ENCODE results near the gene PRM3. TPM values are rescaled to one million over a fixed set of nuclear protein-coding genes. Genes with fewer than 3 reads are reported as not detected.

Gene PRM3
- polyA plus RNA-seq, 2 of the 4 experiments (the other 2 are of a cell fraction) = not detected

DNA sequence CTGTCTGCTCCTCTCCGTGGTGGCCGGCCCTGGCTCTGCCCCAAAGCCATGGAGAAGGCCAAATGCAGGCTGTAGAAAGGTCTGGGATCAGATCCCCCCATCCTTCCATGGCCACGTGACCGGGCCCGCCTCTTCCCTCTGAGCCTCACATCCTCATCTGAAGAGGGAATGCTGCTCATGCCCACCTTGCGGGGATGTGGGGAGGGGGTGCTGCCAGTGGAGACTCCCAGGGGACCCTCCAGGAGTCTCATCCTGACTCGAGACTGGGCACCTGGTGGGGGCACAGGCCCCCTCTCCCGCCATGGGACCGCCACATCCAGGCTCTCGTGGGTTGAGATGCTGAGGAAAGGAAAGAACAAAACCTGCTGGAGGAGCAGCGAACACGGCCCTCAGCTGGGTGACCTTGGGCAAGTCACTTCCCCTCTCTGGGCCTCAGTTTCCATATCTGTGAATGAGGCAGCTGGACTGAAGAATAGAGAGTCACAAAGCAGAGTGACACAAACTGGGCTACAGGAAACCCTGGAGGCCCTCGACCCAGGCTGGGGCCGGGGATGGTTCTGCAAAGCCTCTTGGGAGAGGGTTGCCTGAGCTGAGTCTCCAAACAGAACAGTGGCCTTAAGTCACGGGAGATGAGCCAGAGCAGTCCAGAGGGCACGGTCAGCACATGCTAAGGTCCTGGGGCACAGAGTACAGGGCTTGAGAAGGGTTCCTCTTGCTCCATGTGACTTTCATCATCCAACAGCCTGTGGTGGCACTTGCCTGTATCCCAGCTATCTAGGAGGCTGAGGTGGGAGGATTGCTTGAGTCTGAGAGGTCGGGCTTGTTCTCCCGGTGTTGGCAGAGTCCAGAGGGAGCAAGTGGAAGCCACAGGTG is 47.5 kb downstream of the PRM3 start:
- H3K4me1 ChIP-seq = no peaks in the 10 kb centered on the region
- ChIA-PET POLR2A (no interaction called here), CTCF (no interaction called here)
- TF ChIP-seq FOSB (CRISPR knock-in tag; IDR thresholded peaks at IDR 0.05) = no peak
- TF ChIP-seq ZSCAN20 (CRISPR knock-in tag; IDR thresholded peaks at IDR 0.05) = no peak
- TF ChIP-seq HOXA7 (CRISPR knock-in tag; IDR thresholded peaks at IDR 0.05) = no peak
- TF ChIP-seq ZC3H11A (IDR thresholded peaks at IDR 0.05) = no peak
- TF ChIP-seq TP53 (CRISPR knock-in tag; IDR thresholded peaks at IDR 0.05) = no peak
- TF ChIP-seq BHLHE40 (IDR thresholded peaks at IDR 0.05; ENCODE audit: low read depth, low read length) = no peak
- no peak for TF ChIP-seq EP300 (IDR thresholded peaks at IDR 0.05)
- no peak for TF ChIP-seq RCOR1 (IDR thresholded peaks at IDR 0.05; ENCODE audit: low read depth, low read length)
- TF ChIP-seq NR3C1 (IDR thresholded peaks at IDR 0.05) = no peak
- TF ChIP-seq SREBF2 (IDR thresholded peaks at IDR 0.05) = no peak
- TF ChIP-seq, protein P1, sequence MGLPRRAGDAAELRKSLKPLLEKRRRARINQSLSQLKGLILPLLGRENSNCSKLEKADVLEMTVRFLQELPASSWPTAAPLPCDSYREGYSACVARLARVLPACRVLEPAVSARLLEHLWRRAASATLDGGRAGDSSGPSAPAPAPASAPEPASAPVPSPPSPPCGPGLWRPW (IDR thresholded peaks at IDR 0.05) = no peak
- no peak for TF ChIP-seq TFCP2L1 (CRISPR knock-in tag; IDR thresholded peaks at IDR 0.05)
- no peak for TF ChIP-seq HOXB13 (CRISPR knock-in tag; IDR thresholded peaks at IDR 0.05; ENCODE audit: low read depth)
- TF ChIP-seq KDM1A (IDR thresholded peaks at IDR 0.05; ENCODE audit: low read depth) = no peak
- TF ChIP-seq, protein P2, sequence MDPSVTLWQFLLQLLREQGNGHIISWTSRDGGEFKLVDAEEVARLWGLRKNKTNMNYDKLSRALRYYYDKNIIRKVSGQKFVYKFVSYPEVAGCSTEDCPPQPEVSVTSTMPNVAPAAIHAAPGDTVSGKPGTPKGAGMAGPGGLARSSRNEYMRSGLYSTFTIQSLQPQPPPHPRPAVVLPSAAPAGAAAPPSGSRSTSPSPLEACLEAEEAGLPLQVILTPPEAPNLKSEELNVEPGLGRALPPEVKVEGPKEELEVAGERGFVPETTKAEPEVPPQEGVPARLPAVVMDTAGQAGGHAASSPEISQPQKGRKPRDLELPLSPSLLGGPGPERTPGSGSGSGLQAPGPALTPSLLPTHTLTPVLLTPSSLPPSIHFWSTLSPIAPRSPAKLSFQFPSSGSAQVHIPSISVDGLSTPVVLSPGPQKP (IDR thresholded peaks at IDR 0.05; ENCODE audit: low read depth, low read length) = no peak
- TF ChIP-seq MAZ (IDR thresholded peaks at IDR 0.05; ENCODE audit: borderline replicate concordance, low read depth, low read length) = no peak
- TF ChIP-seq, protein P3, sequence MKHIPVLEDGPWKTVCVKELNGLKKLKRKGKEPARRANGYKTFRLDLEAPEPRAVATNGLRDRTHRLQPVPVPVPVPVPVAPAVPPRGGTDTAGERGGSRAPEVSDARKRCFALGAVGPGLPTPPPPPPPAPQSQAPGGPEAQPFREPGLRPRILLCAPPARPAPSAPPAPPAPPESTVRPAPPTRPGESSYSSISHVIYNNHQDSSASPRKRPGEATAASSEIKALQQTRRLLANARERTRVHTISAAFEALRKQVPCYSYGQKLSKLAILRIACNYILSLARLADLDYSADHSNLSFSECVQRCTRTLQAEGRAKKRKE (CRISPR knock-in tag; IDR thresholded peaks at IDR 0.05; ENCODE audit: low read depth) = no peak
- TF ChIP-seq, protein P4, sequence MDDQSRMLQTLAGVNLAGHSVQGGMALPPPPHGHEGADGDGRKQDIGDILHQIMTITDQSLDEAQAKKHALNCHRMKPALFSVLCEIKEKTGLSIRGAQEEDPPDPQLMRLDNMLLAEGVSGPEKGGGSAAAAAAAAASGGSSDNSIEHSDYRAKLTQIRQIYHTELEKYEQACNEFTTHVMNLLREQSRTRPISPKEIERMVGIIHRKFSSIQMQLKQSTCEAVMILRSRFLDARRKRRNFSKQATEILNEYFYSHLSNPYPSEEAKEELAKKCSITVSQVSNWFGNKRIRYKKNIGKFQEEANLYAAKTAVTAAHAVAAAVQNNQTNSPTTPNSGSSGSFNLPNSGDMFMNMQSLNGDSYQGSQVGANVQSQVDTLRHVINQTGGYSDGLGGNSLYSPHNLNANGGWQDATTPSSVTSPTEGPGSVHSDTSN (IDR thresholded peaks at IDR 0.05) = no peak
- TF ChIP-seq, protein P5, sequence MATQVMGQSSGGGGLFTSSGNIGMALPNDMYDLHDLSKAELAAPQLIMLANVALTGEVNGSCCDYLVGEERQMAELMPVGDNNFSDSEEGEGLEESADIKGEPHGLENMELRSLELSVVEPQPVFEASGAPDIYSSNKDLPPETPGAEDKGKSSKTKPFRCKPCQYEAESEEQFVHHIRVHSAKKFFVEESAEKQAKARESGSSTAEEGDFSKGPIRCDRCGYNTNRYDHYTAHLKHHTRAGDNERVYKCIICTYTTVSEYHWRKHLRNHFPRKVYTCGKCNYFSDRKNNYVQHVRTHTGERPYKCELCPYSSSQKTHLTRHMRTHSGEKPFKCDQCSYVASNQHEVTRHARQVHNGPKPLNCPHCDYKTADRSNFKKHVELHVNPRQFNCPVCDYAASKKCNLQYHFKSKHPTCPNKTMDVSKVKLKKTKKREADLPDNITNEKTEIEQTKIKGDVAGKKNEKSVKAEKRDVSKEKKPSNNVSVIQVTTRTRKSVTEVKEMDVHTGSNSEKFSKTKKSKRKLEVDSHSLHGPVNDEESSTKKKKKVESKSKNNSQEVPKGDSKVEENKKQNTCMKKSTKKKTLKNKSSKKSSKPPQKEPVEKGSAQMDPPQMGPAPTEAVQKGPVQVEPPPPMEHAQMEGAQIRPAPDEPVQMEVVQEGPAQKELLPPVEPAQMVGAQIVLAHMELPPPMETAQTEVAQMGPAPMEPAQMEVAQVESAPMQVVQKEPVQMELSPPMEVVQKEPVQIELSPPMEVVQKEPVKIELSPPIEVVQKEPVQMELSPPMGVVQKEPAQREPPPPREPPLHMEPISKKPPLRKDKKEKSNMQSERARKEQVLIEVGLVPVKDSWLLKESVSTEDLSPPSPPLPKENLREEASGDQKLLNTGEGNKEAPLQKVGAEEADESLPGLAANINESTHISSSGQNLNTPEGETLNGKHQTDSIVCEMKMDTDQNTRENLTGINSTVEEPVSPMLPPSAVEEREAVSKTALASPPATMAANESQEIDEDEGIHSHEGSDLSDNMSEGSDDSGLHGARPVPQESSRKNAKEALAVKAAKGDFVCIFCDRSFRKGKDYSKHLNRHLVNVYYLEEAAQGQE (IDR thresholded peaks at IDR 0.05) = no peak
- FAIRE-seq = no peak
- H3K27ac ChIP-seq = no peak overlapping the region; a peak in 1 of 6 replicates
- no peak for DNase-seq (ENCODE audit: low read depth in 1 of 2, low spot score in 1 of 2)
- H3K4me3 ChIP-seq = no peak overlapping the region
- WGBS (ENCODE audit: missing lambda C conversion rate) = 66% methylated on average over 18 of the region's 18 CpGs
- H3K9me3 ChIP-seq = no peaks in the 10 kb centered on the region
- ATAC-seq = no peak
- H3K4me2 ChIP-seq = no peak overlapping the region

Measured in A549 (cell line).